K562 (cell line): ENCODE results near the gene DEGS2. TPM values are rescaled to one million over a fixed set of nuclear protein-coding genes. Genes with fewer than 3 reads are reported as not detected.

Source experiments
- DEAF1 ChIP-seq: fragments of 450-650 bp; formaldehyde crosslinking; IDR thresholded peaks from 2 replicates; pipeline ENCODE4 v1.4.0; 2020; ENCODE audit warnings: mild to moderate bottlenecking, moderate library complexity
- E2F6 ChIP-seq, 2 experiments: IDR thresholded peaks; 2 replicates each; pipeline ENCODE4 v1.6.1; 2011; ENCODE audit warnings: borderline replicate concordance in 1 of 2, control low read depth in 1 of 2, low read depth in 1 of 2, low read length in 1 of 2, mild to moderate bottlenecking in 1 of 2, mixed read lengths in 1 of 2, moderate library complexity in 1 of 2; ENCODE audit not compliant: insufficient read depth in 1 of 2, insufficient read length in 1 of 2, poor library complexity in 1 of 2, severe bottlenecking in 1 of 2; ENCODE audit errors: extremely low read depth in 1 of 2
- ELF1 ChIP-seq: fragments of 200-800 bp; sonication (Bioruptor generic); IDR thresholded peaks from 2 replicates; pipeline ENCODE4 v1.6.1; 2016; ENCODE audit warnings: missing genetic modification characterization, missing compliant biosample characterization
- FIP1L1 ChIP-seq: fragments of 200-400 bp; formaldehyde crosslinking; IDR thresholded peaks from 2 replicates; pipeline ENCODE4 v1.6.1; 2018; ENCODE audit warnings: mild to moderate bottlenecking, low read depth, low read length; ENCODE audit not compliant: poor library complexity, severe bottlenecking
- HDAC1 ChIP-seq, 2 experiments: fragments of 450-650 bp; IDR thresholded peaks; 2 replicates each; pipeline ENCODE4 v1.6.1; 2016 to 2017; ENCODE audit warnings: inconsistent platforms in 1 of 2, mild to moderate bottlenecking in 1 of 2, moderate library complexity in 1 of 2
- HINFP ChIP-seq: fragments of 450-650 bp; conservative IDR thresholded peaks from 2 replicates; pipeline ENCODE4 v1.6.1; 2016; ENCODE audit warnings: missing genetic modification characterization, low read depth, mild to moderate bottlenecking, control low read depth, missing compliant biosample characterization
- KDM4B ChIP-seq, 2 experiments: fragments of 450-650 bp in 1 of 2; sonication (generic) in 1 of 2; IDR thresholded peaks; 2 replicates each; pipeline ENCODE4 v1.6.1; 2016 to 2017; ENCODE audit warnings: borderline replicate concordance in 2 of 2, antibody characterized with exemption in 1 of 2, low read depth in 1 of 2, mild to moderate bottlenecking in 1 of 2
- MYBL2 ChIP-seq, 2 experiments: fragments of 450-650 bp in 1 of 2; sonication (generic) in 1 of 2; formaldehyde crosslinking in 1 of 2; IDR thresholded peaks; 2 replicates each; pipeline versions ENCODE4 v1.6.1 to v1.8.1; 2017 to 2022; ENCODE audit warnings: borderline replicate concordance in 1 of 2, inconsistent platforms in 1 of 2, low read depth in 1 of 2, mild to moderate bottlenecking in 1 of 2, missing genetic modification reagents in 1 of 2, moderate library complexity in 1 of 2
- POLR3G ChIP-seq: IDR thresholded peaks from 2 replicates; pipeline ENCODE4 v1.6.1; 2011; ENCODE audit not compliant: insufficient read length, insufficient replicate concordance; ENCODE audit errors: extremely low read depth
- SNRNP70 ChIP-seq: fragments of 200-400 bp; formaldehyde crosslinking; optimal IDR thresholded peaks from 2 replicates; pipeline ENCODE3; 2017; ENCODE audit warnings: low read depth, low read length
- TEAD2 ChIP-seq: fragments of 450-650 bp; IDR thresholded peaks from 2 replicates; pipeline ENCODE4 v1.6.1; 2016; ENCODE audit warnings: missing genetic modification characterization, control low read depth, missing compliant biosample characterization
- polyA plus RNA-seq, 8 experiments: library from polyadenylated mRNA; depleted of rRNA in 4 of 8; stranded (reverse) in 5 of 8; unstranded in 3 of 8; fragments of >200 nt; fragmentation: Nextera tagmentation in 2 of 8; fragmentation: Illumina TruSeq in 1 of 8; extraction: Ambion mirVana in 2 of 8; extraction: Trizol in 1 of 8; gene quantifications; 2 replicates each; pipeline versions ENCODE4 v1.2.1 to v1.2.3, GENCODE V29; 2011 to 2014; ENCODE audit warnings: inconsistent platforms in 1 of 8, missing spikeins in 1 of 8
- total RNA-seq, 7 experiments: library from RNA; depleted of rRNA in 6 of 7; stranded (reverse); fragments of >200 nt in 6 of 7; fragmentation: Illumina TruSeq in 2 of 7; extraction: Trizol in 2 of 7; gene quantifications; 2 replicates each; pipeline versions ENCODE4 v1.2.1 to v1.2.3, GENCODE V29; 2011 to 2021; ENCODE audit warnings: low replicate concordance in 1 of 7

Gene DEGS2
- total and polyA plus RNA-seq, 9 of the 15 experiments (the other 6 are each of a cell fraction or from before 2014, with no cell fraction given) = 0.22 to 2.9 (median 0.70) TPM

GRCh38 chr14:100108042-100108825 lies 51.2 kb downstream of the DEGS2 start (continued):
- no peak for TF ChIP-seq POLR3G
- TF ChIP-seq FIP1L1 = no peak
- peak in 1 of 2 experiments; percentile 28 for TF ChIP-seq E2F6 (IDR thresholded peaks at IDR 0.05; ENCODE audit: borderline replicate concordance in 1 of 2, extremely low read depth in 1 of 2, insufficient read depth in 1 of 2, insufficient read length in 1 of 2, low read depth in 1 of 2, low read length in 1 of 2, poor library complexity in 1 of 2, severe bottlenecking in 1 of 2)
- no peak for TF ChIP-seq TEAD2 (tag)
- TF ChIP-seq SNRNP70 = no peak
- no peak for TF ChIP-seq ELF1 (tag)
- TF ChIP-seq DEAF1 = peak; percentile 53; the same call in 1 of the 2 replicates
- 0 out of 4 replicates have a peak, but pooled peaks of 1 of the 2 experiments have one; percentile 32 for TF ChIP-seq KDM4B (IDR thresholded peaks at IDR 0.05; ENCODE audit: borderline replicate concordance in 2 of 2, low read depth in 1 of 2)
- 0 out of 4 replicates have a peak, but pooled peaks of 1 of the 2 experiments have one; percentile 20 for TF ChIP-seq HDAC1 (IDR thresholded peaks at IDR 0.05)
- no peak for TF ChIP-seq HINFP (tag)
- no peak for TF ChIP-seq MYBL2 (IDR thresholded peaks at IDR 0.05; ENCODE audit: low read depth)
- no peak for TF ChIP-seq MYBL2 (CRISPR knock-in tag; IDR thresholded peaks at IDR 0.05; ENCODE audit: borderline replicate concordance)
